Endothelial cell of umbilical vein (primary cell): ENCODE results near the gene DPP10.

Source experiments
- EZH2 ChIP-seq: IDR thresholded peaks from 2 replicates; pipeline ENCODE4 v1.6.1; 2012; ENCODE audit warnings: borderline replicate concordance, low read depth, mild to moderate bottlenecking, moderate library complexity, low read length, inconsistent platforms; ENCODE audit not compliant: severe bottlenecking
- MYC ChIP-seq: IDR thresholded peaks from one replicate; pipeline ENCODE4 v1.6.1; 2011; ENCODE audit warnings: mild to moderate bottlenecking, low read depth, low read length
- POLR2A ChIP-seq: IDR thresholded peaks from 2 replicates; pipeline ENCODE4 v1.6.1; 2012; ENCODE audit warnings: low read depth, mild to moderate bottlenecking, control low read depth, low read length
- POLR2AphosphoS5 ChIP-seq: IDR thresholded peaks from 2 replicates; pipeline ENCODE4 v1.6.1; 2012; ENCODE audit warnings: low read depth, mild to moderate bottlenecking, control low read depth, low read length, moderate library complexity; ENCODE audit not compliant: insufficient read depth
- TF ChIP-seq, protein P1 (sequence below), 2 donors: IDR thresholded peaks; 1 replicate in 1 of 2; 2 replicates in 1 of 2; pipeline ENCODE4 v1.5.1; 2011; ENCODE audit warnings: low read length in 2 of 2, mild to moderate bottlenecking in 2 of 2, moderate library complexity in 2 of 2, control low read depth in 1 of 2, inconsistent platforms in 1 of 2, low read depth in 1 of 2; ENCODE audit not compliant: insufficient read depth in 1 of 2; ENCODE audit errors: extremely low read depth in 1 of 2

DNA sequence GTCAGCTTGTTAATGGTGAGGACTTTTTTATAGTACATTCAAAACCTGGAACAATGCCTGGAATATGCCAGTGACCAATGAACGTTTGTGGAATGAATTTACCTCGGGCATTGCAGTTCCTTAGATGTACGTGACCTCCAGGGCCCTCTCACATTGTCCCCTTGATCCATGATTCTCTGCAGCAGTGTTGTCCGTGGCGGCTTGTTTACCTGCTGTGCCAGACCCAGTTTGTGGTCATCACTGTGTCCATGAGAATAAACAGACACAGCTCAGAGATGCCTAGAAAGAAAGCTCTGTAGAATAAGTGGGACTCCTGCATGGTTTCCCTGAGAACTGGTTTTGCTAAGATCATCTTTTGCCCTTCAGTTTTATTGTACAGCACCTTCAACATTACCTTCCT lies 1132.2 kb downstream of the DPP10 start:
- TF ChIP-seq, protein P1, sequence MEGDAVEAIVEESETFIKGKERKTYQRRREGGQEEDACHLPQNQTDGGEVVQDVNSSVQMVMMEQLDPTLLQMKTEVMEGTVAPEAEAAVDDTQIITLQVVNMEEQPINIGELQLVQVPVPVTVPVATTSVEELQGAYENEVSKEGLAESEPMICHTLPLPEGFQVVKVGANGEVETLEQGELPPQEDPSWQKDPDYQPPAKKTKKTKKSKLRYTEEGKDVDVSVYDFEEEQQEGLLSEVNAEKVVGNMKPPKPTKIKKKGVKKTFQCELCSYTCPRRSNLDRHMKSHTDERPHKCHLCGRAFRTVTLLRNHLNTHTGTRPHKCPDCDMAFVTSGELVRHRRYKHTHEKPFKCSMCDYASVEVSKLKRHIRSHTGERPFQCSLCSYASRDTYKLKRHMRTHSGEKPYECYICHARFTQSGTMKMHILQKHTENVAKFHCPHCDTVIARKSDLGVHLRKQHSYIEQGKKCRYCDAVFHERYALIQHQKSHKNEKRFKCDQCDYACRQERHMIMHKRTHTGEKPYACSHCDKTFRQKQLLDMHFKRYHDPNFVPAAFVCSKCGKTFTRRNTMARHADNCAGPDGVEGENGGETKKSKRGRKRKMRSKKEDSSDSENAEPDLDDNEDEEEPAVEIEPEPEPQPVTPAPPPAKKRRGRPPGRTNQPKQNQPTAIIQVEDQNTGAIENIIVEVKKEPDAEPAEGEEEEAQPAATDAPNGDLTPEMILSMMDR (IDR thresholded peaks at IDR 0.05; ENCODE audit: extremely low read depth in 1 of 2, insufficient read depth in 1 of 2, low read depth in 1 of 2, low read length in 2 of 2), result no peak
- TF ChIP-seq MYC (no peak), POLR2A (no peak), POLR2AphosphoS5 (no peak), EZH2 (no peak)
